ENCODE results near the gene AKAP3.

DNA sequence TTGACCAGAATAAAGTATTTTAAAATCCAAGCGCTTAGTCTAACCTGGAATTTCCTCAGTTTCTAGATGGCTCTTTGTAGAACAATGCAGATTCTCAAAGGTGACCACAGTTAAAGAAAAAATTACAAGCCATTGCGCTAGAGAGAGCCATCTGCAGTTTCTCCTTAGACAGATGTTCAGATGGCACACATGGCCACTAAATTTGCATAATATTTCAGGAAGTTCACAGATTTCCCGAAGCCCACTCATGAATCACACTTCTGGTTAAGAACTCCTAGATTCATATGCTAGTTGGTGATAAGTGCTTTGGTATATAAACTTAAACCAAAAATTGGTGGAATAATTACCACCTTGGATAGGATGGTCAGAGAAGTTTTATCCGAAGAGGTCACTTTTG is 749 bp downstream of the AKAP3 start:
- TF ChIP-seq SRF (IDR thresholded peaks at IDR 0.05; ENCODE audit: low read depth in 2 of 2, low read length in 2 of 2) (no peak), FOXM1 (IDR thresholded peaks at IDR 0.05; ENCODE audit: low read depth, low read length) (no peak), YY1 (IDR thresholded peaks at IDR 0.05; ENCODE audit: low read depth, low read length) (no peak), TARDBP (IDR thresholded peaks at IDR 0.05; ENCODE audit: borderline replicate concordance) (no peak), ATF2 (IDR thresholded peaks at IDR 0.05; ENCODE audit: low read length) (no peak), NRF1 (conservative IDR thresholded peaks at IDR 0.05; ENCODE audit: low read depth, low read length) (no peak), MAX (IDR thresholded peaks at IDR 0.05; ENCODE audit: low read depth, low read length) (no peak), BACH1 (IDR thresholded peaks at IDR 0.05; ENCODE audit: borderline replicate concordance) (no peak), RUNX3 (IDR thresholded peaks at IDR 0.05; ENCODE audit: low read length) (no peak), SIX5 (IDR thresholded peaks at IDR 0.05; ENCODE audit: low read depth, low read length, severe bottlenecking) (no peak), EZH2 (IDR thresholded peaks at IDR 0.05; ENCODE audit: borderline replicate concordance, control insufficient read depth, low read depth, low read length) (no peak), ELK1 (IDR thresholded peaks at IDR 0.05; ENCODE audit: low read depth, low read length) (no peak)
- TF ChIP-seq, protein P1, sequence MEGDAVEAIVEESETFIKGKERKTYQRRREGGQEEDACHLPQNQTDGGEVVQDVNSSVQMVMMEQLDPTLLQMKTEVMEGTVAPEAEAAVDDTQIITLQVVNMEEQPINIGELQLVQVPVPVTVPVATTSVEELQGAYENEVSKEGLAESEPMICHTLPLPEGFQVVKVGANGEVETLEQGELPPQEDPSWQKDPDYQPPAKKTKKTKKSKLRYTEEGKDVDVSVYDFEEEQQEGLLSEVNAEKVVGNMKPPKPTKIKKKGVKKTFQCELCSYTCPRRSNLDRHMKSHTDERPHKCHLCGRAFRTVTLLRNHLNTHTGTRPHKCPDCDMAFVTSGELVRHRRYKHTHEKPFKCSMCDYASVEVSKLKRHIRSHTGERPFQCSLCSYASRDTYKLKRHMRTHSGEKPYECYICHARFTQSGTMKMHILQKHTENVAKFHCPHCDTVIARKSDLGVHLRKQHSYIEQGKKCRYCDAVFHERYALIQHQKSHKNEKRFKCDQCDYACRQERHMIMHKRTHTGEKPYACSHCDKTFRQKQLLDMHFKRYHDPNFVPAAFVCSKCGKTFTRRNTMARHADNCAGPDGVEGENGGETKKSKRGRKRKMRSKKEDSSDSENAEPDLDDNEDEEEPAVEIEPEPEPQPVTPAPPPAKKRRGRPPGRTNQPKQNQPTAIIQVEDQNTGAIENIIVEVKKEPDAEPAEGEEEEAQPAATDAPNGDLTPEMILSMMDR (IDR thresholded peaks at IDR 0.05 in 2 of 3, conservative IDR thresholded peaks at IDR 0.05 in 1 of 3; ENCODE audit: control insufficient read depth in 2 of 3, extremely low read depth in 1 of 3, insufficient read depth in 1 of 3, low read depth in 3 of 3, low read length in 3 of 3) = no peak
